Measurements from ENCODE around the gene GAPDH. TPM values are rescaled to one million over a fixed set of nuclear protein-coding genes. Genes with fewer than 3 reads are reported as not detected.

Gene GAPDH
- total and polyA plus RNA-seq, 10 of the 15 experiments (the other 5 are each of a cell fraction or from before 2014, with no cell fraction given), result 5,606 to 14,240 (median 9,400) TPM

DNA sequence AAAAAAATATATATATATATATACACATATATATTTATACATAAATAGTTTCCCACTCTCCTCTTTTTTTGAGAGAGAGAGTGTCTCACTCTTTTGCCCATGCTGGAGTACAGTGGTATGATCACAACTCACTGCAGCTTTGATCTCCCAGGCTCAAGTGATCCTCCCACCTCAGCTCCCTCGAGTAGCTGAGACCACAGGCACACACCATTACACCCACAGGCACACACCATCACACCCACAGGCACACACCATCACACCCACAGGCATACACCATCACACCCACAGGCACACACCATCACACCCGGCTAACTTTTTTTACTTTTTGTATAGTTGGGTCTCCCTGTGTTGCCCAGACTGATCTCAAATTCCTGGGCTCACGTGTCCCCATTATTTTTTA, 14.1 kb upstream of the GAPDH start (continued):
- TF ChIP-seq, protein P1, sequence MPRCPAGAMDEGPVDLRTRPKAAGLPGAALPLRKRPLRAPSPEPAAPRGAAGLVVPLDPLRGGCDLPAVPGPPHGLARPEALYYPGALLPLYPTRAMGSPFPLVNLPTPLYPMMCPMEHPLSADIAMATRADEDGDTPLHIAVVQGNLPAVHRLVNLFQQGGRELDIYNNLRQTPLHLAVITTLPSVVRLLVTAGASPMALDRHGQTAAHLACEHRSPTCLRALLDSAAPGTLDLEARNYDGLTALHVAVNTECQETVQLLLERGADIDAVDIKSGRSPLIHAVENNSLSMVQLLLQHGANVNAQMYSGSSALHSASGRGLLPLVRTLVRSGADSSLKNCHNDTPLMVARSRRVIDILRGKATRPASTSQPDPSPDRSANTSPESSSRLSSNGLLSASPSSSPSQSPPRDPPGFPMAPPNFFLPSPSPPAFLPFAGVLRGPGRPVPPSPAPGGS (IDR thresholded peaks at IDR 0.05; ENCODE audit: borderline replicate concordance, insufficient read depth, low read depth, low read length, poor library complexity, severe bottlenecking), result no peak
- TF ChIP-seq BHLHE40 (IDR thresholded peaks at IDR 0.05; ENCODE audit: borderline replicate concordance in 1 of 2, low read depth in 2 of 2, low read length in 1 of 2) (no peak), NFIC (IDR thresholded peaks at IDR 0.05; ENCODE audit: low read depth, low read length) (no peak), HDAC2 (IDR thresholded peaks at IDR 0.05) (no peak), ZSCAN29 (IDR thresholded peaks at IDR 0.05) (no peak), SMAD5 (IDR thresholded peaks at IDR 0.05; ENCODE audit: low read depth) (no peak), TCF3 (IDR thresholded peaks at IDR 0.05; ENCODE audit: borderline replicate concordance, insufficient read depth, low read depth, low read length) (no peak), BCL11A (IDR thresholded peaks at IDR 0.05; ENCODE audit: low read depth, low read length) (no peak)
- TF ChIP-seq, protein P2, sequence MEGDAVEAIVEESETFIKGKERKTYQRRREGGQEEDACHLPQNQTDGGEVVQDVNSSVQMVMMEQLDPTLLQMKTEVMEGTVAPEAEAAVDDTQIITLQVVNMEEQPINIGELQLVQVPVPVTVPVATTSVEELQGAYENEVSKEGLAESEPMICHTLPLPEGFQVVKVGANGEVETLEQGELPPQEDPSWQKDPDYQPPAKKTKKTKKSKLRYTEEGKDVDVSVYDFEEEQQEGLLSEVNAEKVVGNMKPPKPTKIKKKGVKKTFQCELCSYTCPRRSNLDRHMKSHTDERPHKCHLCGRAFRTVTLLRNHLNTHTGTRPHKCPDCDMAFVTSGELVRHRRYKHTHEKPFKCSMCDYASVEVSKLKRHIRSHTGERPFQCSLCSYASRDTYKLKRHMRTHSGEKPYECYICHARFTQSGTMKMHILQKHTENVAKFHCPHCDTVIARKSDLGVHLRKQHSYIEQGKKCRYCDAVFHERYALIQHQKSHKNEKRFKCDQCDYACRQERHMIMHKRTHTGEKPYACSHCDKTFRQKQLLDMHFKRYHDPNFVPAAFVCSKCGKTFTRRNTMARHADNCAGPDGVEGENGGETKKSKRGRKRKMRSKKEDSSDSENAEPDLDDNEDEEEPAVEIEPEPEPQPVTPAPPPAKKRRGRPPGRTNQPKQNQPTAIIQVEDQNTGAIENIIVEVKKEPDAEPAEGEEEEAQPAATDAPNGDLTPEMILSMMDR (IDR thresholded peaks at IDR 0.05 in 2 of 3, conservative IDR thresholded peaks at IDR 0.05 in 1 of 3; ENCODE audit: control insufficient read depth in 2 of 3, extremely low read depth in 1 of 3, insufficient read depth in 1 of 3, low read depth in 3 of 3, low read length in 3 of 3), result no peak
- TF ChIP-seq, protein P3, sequence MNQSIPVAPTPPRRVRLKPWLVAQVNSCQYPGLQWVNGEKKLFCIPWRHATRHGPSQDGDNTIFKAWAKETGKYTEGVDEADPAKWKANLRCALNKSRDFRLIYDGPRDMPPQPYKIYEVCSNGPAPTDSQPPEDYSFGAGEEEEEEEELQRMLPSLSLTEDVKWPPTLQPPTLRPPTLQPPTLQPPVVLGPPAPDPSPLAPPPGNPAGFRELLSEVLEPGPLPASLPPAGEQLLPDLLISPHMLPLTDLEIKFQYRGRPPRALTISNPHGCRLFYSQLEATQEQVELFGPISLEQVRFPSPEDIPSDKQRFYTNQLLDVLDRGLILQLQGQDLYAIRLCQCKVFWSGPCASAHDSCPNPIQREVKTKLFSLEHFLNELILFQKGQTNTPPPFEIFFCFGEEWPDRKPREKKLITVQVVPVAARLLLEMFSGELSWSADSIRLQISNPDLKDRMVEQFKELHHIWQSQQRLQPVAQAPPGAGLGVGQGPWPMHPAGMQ (IDR thresholded peaks at IDR 0.05; ENCODE audit: borderline replicate concordance), result no peak
